Right forelimb (tissue), 1 donor: ENCODE data around the gene CRTAC1.

Experiments used
- DNase-seq: peaks from one replicate; pipeline ENCODE4 v3.0.0-alpha.2; 2018

Gene CRTAC1

GRCh38 chr10:97920865-97921264, 109.6 kb downstream of the CRTAC1 start:
- DNase-seq: no peak

GRCh38 chr10:97919012-97919411, 111.4 kb downstream of the CRTAC1 start:
- no peak for DNase-seq

GRCh38 chr10:97916586-97916985, 113.8 kb downstream of the CRTAC1 start:
- no peak for DNase-seq

GRCh38 chr10:97915346-97916131, 114.9 kb downstream of the CRTAC1 start:
- DNase-seq: no peak

GRCh38 chr10:97914837-97915211, 115.6 kb downstream of the CRTAC1 start:
- peak; percentile 59 for DNase-seq

GRCh38 chr10:97914171-97914836, 116.1 kb downstream of the CRTAC1 start:
- no peak for DNase-seq

GRCh38 chr10:97913614-97914013, 116.8 kb downstream of the CRTAC1 start:
- no peak for DNase-seq

GRCh38 chr10:97913193-97913592, 117.2 kb downstream of the CRTAC1 start:
- no peak for DNase-seq

GRCh38 chr10:97911217-97911616, 119.2 kb downstream of the CRTAC1 start:
- no peak for DNase-seq

GRCh38 chr10:97910661-97911060, 119.8 kb downstream of the CRTAC1 start:
- DNase-seq: no peak

- DNase-seq: no peak
Measured at GRCh38 chr10:97907830-97908229, 122.6 kb downstream of the CRTAC1 start.

- DNase-seq: no peak
Measured at GRCh38 chr10:97907211-97907610, 123.2 kb downstream of the CRTAC1 start.

GRCh38 chr10:97905276-97905675, 125.1 kb downstream of the CRTAC1 start:
- DNase-seq: no peak

- DNase-seq: no peak
Measured at GRCh38 chr10:97904576-97904975, 125.8 kb downstream of the CRTAC1 start.

- no peak for DNase-seq
Measured at GRCh38 chr10:97904018-97904381, 126.4 kb downstream of the CRTAC1 start.

GRCh38 chr10:97903128-97904017, 127.0 kb downstream of the CRTAC1 start:
- no peak for DNase-seq

GRCh38 chr10:97901381-97901780, 129.0 kb downstream of the CRTAC1 start:
- DNase-seq: no peak

GRCh38 chr10:97898429-97898828, 132.0 kb downstream of the CRTAC1 start:
- DNase-seq: no peak

- DNase-seq: no peak
Measured at GRCh38 chr10:97896756-97897358, 133.6 kb downstream of the CRTAC1 start.

GRCh38 chr10:97895915-97896314, 134.5 kb downstream of the CRTAC1 start:
- DNase-seq: no peak

GRCh38 chr10:97895084-97895483, 135.3 kb downstream of the CRTAC1 start:
- DNase-seq: no peak

- no peak for DNase-seq
Measured at GRCh38 chr10:97894092-97894491, 136.3 kb downstream of the CRTAC1 start.

- DNase-seq: no peak
Measured at GRCh38 chr10:97892939-97893338, 137.5 kb downstream of the CRTAC1 start.
